Stimulated activated CD4-positive, alpha-beta T cell treated with anti-CD3 and anti-CD28 coated beads, Interleukin-15, amount 100 ng/mL, for 1 hour (primary cell): Measurements from ENCODE around the gene ARHGAP24.

Experiments used
- DNase-seq, 2 donors: peaks; one replicate each; pipeline ENCODE4 v3.0.0-alpha.2; 2020; ENCODE audit warnings: low read depth in 1 of 2, low spot score in 1 of 2

Gene ARHGAP24

GRCh38 chr4:86050496-86050895 is 575.5 kb downstream of the ARHGAP24 start:
- no peak for DNase-seq
